Sciatic nerve (tissue), 2 donors: ENCODE results near the gene PTPRN2. TPM values are rescaled to one million over a fixed set of nuclear protein-coding genes. Genes with fewer than 3 reads are reported as not detected.
"Not testable (repeated sequence)": the region's sequence is repeated elsewhere in the genome, so short reads cannot be mapped to it uniquely, and the experiment has no call there.

Experiments used
- ATAC-seq: fragments of 200-7000 bp; cut with Tn5 transposase; one replicate; pipeline ENCODE4 v1.9.1; 2020; ENCODE audit warnings: mild to moderate bottlenecking, moderate library complexity
- DNase-seq: peaks from one replicate; pipeline ENCODE4 v3.0.0-alpha.2; 2020; ENCODE audit warnings: low spot score
- intact Hi-C: fragments of 100-400 bp; cut with DNase I; formaldehyde crosslinking; loops from one replicate; pipeline ENCODE4 v1.14.2; 2022
- microRNA-seq: library from miRNA; unstranded; fragments of <30 nt; microRNA quantifications from one replicate; pipeline ENCODE4 v1.2.0, GENCODE V29; 2020
- total RNA-seq: library from RNA; stranded (reverse); fragmentation: NEBNext Ultra II Directional; extraction: Animal tissue kit (Norgen Biotek cat#: 25700); gene quantifications from one replicate; pipeline ENCODE4 v1.2.1, GENCODE V29; 2021
- donor health status: DM: no; HTN: no; CAD: no.
- donor health status: DM: no; HTN: no; CAD: no.

Gene PTPRN2
- total RNA-seq, 1 donor from 2014 or later = 12.7 TPM

DNA sequence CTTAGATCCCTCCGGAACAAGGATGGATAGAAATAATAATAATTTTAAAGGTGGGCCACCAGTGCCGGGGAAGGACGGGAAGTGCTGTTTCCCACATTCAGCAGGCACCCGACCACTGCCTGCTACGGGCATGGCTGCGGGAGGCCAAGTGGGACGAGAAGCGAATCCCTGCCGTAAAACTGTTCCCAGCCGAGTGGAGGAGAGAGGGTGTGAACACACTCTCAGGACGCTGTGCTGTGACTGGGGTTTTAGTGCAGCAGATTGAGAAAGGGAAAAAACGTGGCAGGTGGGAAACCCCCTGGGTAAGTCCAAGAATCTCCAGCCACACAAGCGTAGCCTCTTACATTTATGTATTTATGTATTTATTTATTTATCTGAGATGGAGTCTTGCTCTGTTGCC, 1092.0 kb downstream of the PTPRN2 start:
- intact Hi-C loops = no loop called here
- ATAC-seq (no peak), DNase-seq (no peak)

GRCh38 chr7:157495177-157495553, 1092.5 kb downstream of the PTPRN2 start:
- DNase-seq (no peak), ATAC-seq (no peak)
- intact Hi-C loops = no loop called here

- ATAC-seq = no peak
- DNase-seq = no peak
- intact Hi-C loops = no loop called here
Observed at GRCh38 chr7:157494506-157495176, 1093.0 kb downstream of the PTPRN2 start.

DNA sequence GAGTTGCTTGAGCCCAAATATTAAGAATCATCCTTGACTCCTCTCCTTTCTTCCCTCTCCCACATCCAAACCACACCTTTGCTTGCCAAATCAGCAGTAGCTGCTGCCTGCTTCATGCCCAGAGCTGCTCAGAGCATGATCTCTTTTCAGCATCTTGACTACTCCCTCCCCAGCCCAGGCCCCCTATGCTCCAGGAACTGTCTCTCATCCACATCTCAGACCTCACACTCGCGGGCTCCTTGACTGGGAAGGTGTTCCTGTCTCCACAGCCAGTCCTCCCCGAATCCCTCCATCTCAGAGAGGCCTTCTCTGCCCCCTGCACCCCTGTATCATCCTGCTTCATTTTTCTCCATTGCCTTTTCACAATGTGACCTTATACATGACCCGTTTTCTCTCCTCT, 1093.8 kb downstream of the PTPRN2 start:
- ATAC-seq (no peak), DNase-seq (no peak)
- intact Hi-C loops = no loop called here

DNA sequence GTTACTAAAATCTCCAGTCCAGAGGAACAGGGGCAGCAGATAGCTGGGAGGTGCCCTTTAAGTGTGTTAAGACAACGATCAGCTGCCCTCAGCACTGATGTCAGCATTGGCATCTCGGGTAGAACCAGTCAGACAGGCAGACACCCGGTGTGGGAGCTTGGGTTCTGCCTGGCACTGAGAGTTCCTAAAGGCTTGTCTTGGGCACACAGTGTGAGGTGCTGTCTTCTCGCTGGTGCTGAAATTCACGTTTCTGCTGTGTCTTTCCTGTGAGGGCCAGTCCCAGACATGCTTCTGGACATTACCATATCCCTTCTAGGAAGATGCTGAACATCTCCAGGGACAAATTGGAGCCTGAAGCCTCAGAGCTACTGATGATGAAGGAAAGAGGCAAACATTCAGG, 1094.6 kb downstream of the PTPRN2 start:
- ATAC-seq (no peak), DNase-seq (no peak)
- intact Hi-C loops = no loop called here

DNA sequence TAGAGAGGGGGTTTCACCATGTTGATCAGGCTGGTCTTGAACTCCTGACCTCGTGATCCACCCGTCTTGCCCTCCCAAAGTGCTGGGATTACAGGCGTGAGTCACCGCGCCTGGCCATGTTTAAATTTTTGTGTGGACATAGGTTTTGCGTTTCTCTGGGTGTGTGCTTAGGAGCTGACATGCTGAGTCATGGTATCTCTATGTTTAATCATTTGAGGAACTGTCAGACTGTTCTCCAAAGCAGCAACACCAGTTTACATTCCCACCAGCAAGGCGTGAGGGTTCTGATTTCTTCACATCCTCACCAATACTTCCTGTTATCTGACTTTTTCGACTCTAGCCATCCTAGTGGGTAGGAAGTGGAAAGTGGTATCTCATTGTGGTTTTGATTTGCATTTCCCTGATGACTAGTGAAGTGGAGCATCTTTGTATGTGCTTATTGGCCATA, 1097.1 kb downstream of the PTPRN2 start:
- DNase-seq (no peak), ATAC-seq (no peak)
- intact Hi-C loops = no loop called here

DNA sequence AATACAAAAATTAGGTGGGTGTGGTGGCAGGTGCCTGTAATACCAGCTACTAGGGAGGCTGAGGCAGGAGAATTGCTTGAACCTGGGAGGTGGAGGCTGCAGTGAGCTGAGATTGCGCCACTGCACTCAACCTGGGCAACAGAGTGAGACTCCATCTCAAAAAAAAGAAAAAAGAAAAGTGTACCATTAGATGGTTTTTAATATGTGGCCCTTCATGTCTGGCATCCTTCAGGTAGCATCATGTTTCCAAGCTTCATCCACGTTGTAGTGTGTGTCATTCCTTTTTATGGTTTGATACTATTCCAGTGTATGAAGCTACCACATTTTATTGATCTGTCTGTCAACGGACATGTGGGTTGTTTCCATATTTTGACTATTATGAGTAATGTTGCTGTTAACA, 1097.8 kb downstream of the PTPRN2 start:
- ATAC-seq, DNase-seq, intact Hi-C loops: not testable (repeated sequence)

Small RNAs within 50 kb of the gene (microRNA-seq; reads per million reads assigned to microRNA genes)
- not detected for gene MIR153-2
- not detected for gene MIR5707
- gene MIR595 = not detected

Other genes starting within 250 kb of the PTPRN2 start
- gene NCAPG2, start 117.0 kb upstream of the PTPRN2 start, total RNA-seq = 11.7 TPM
- 103 TPM for gene ESYT2, start 241.7 kb upstream of the PTPRN2 start, total RNA-seq